PFSK-1 (cell line): Measurements from ENCODE around the gene ABLIM2.

Experiments used
- FOXP2 ChIP-seq: optimal IDR thresholded peaks from 2 replicates; pipeline ENCODE3; 2011; ENCODE audit warnings: borderline replicate concordance, control low read depth, inconsistent platforms; ENCODE audit not compliant: insufficient read depth; ENCODE audit errors: extremely low read length, extremely low read depth
- POLR2AphosphoS5 ChIP-seq: IDR thresholded peaks from 2 replicates; pipeline ENCODE4 v1.6.1; 2012; ENCODE audit warnings: low read depth, mild to moderate bottlenecking, control low read depth, low read length, moderate library complexity
- REST ChIP-seq, 2 experiments: IDR thresholded peaks; 2 replicates each; pipeline versions ENCODE4 v1.6.1 to v1.8.0; 2011 to 2012; ENCODE audit warnings: low read depth in 2 of 2, low read length in 2 of 2, control low read depth in 1 of 2, inconsistent platforms in 1 of 2, mild to moderate bottlenecking in 1 of 2, moderate library complexity in 1 of 2; ENCODE audit not compliant: insufficient read depth in 1 of 2
- SIN3A ChIP-seq: IDR thresholded peaks from 2 replicates; pipeline ENCODE4 v1.6.1; 2012; ENCODE audit warnings: mild to moderate bottlenecking, low read length, moderate library complexity, borderline replicate concordance; ENCODE audit not compliant: insufficient read depth
- TAF1 ChIP-seq: IDR thresholded peaks from 2 replicates; pipeline ENCODE4 v1.6.1; 2012; ENCODE audit warnings: low read length, control low read depth, borderline replicate concordance; ENCODE audit not compliant: insufficient read depth

Gene ABLIM2

GRCh38 chr4:7915875-7916242 lies 242.8 kb downstream of the ABLIM2 start:
- TF ChIP-seq POLR2AphosphoS5 = no peak
- no peak for TF ChIP-seq SIN3A
- no peak for TF ChIP-seq REST (IDR thresholded peaks at IDR 0.05; ENCODE audit: insufficient read depth in 1 of 2, low read depth in 2 of 2, low read length in 2 of 2)
- TF ChIP-seq TAF1 = no peak
- TF ChIP-seq FOXP2 = no peak
